ENCODE data around the gene MIGA1.

DNA sequence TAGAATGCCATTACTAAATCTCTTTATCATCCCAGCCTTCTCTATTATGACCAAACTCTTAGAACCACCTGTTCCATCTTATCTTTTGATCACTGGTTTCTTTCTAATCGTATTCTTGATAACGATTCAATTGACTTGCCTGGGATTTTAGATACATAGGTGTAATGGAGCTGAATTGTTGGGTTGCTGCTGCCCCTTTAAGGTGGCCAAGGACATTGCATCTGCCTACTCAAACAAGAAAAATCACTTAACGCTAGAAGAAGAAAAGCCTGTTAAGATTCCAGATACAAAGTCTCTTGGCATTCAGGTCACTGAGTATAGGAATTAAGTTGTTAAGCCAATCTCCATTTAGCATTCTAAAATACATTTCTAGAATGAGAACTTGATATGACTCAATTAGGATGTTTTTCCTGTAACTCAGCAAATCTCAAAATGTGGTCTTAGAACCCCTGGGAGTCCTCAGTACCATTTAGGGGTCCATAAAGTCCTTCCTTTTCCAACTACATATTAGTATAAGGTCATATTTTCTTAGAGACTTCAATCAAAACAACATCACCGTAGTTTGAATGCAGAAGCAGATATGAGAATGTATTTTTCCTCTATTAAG lies 121.3 kb downstream of the MIGA1 start:
- TF ChIP-seq, protein P1, sequence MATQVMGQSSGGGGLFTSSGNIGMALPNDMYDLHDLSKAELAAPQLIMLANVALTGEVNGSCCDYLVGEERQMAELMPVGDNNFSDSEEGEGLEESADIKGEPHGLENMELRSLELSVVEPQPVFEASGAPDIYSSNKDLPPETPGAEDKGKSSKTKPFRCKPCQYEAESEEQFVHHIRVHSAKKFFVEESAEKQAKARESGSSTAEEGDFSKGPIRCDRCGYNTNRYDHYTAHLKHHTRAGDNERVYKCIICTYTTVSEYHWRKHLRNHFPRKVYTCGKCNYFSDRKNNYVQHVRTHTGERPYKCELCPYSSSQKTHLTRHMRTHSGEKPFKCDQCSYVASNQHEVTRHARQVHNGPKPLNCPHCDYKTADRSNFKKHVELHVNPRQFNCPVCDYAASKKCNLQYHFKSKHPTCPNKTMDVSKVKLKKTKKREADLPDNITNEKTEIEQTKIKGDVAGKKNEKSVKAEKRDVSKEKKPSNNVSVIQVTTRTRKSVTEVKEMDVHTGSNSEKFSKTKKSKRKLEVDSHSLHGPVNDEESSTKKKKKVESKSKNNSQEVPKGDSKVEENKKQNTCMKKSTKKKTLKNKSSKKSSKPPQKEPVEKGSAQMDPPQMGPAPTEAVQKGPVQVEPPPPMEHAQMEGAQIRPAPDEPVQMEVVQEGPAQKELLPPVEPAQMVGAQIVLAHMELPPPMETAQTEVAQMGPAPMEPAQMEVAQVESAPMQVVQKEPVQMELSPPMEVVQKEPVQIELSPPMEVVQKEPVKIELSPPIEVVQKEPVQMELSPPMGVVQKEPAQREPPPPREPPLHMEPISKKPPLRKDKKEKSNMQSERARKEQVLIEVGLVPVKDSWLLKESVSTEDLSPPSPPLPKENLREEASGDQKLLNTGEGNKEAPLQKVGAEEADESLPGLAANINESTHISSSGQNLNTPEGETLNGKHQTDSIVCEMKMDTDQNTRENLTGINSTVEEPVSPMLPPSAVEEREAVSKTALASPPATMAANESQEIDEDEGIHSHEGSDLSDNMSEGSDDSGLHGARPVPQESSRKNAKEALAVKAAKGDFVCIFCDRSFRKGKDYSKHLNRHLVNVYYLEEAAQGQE (IDR thresholded peaks at IDR 0.05; ENCODE audit: low read depth): no peak
- TF ChIP-seq TEAD4 (IDR thresholded peaks at IDR 0.05) (no peak), RAD21 (IDR thresholded peaks at IDR 0.05; ENCODE audit: low read depth) (peak; percentile 87), NFIC (IDR thresholded peaks at IDR 0.05) (no peak), FOXM1 (IDR thresholded peaks at IDR 0.05; ENCODE audit: borderline replicate concordance, low read depth) (no peak), CREB1 (IDR thresholded peaks at IDR 0.05; ENCODE audit: low read depth) (no peak), CEBPB (IDR thresholded peaks at IDR 0.05) (no peak), ZBTB7A (IDR thresholded peaks at IDR 0.05; ENCODE audit: low read depth) (no peak)
- TF ChIP-seq, protein P2, sequence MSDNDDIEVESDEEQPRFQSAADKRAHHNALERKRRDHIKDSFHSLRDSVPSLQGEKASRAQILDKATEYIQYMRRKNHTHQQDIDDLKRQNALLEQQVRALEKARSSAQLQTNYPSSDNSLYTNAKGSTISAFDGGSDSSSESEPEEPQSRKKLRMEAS (IDR thresholded peaks at IDR 0.05): no peak
